Heart right ventricle (tissue), 16 donors: Measurements from ENCODE around the gene ACADM. TPM values are rescaled to one million over a fixed set of nuclear protein-coding genes. Genes with fewer than 3 reads are reported as not detected.
A peak's percentile ranks its signal among the peaks of the same experiment; 100 is the strongest.
"Not testable (repeated sequence)": the region's sequence is repeated elsewhere in the genome, so short reads cannot be mapped to it uniquely, and the experiment has no call there.

ENCODE experiments used
- ATAC-seq, 8 donors: fragments of 200-7000 bp; cut with Tn5 transposase; one replicate each; pipeline ENCODE4 v1.9.1; 2020; ENCODE audit warnings: mild to moderate bottlenecking in 8 of 8, moderate library complexity in 8 of 8, moderate number of reproducible peaks in 1 of 8
- DNase-seq, 2 donors: peaks; one replicate each; pipeline ENCODE4 v3.0.0-alpha.2; 2020
- H3K27ac ChIP-seq, 10 donors: fragments of 200-600 bp; sonication (generic) in 2 of 10; one replicate each; pipeline versions ENCODE4 v1.5.0 to v1.8.0; 2020 to 2022; ENCODE audit warnings: mild to moderate bottlenecking in 3 of 10
- H3K27me3 ChIP-seq, 7 donors: fragments of 200-600 bp; one replicate each; pipeline ENCODE4 v1.8.0; 2021 to 2022; ENCODE audit warnings: mild to moderate bottlenecking in 2 of 7
- H3K36me3 ChIP-seq, 9 donors: fragments of 200-600 bp; sonication (generic) in 1 of 9; one replicate each; pipeline versions ENCODE4 v1.5.0 to v1.8.0; 2020 to 2022; ENCODE audit warnings: mild to moderate bottlenecking in 2 of 9
- H3K4me1 ChIP-seq, 9 donors: fragments of 200-600 bp; sonication (generic) in 1 of 9; one replicate each; pipeline versions ENCODE4 v1.5.0 to v1.8.0; 2020 to 2022; ENCODE audit warnings: mild to moderate bottlenecking in 4 of 9
- H3K4me3 ChIP-seq, 10 donors: fragments of 200-600 bp; sonication (generic) in 2 of 10; one replicate each; pipeline versions ENCODE4 v1.5.0 to v1.8.0; 2020 to 2022; ENCODE audit warnings: mild to moderate bottlenecking in 7 of 10, moderate library complexity in 2 of 10
- H3K9me3 ChIP-seq, 11 donors: fragments of 200-600 bp in 10 of 11; sonication (generic) in 2 of 11; one replicate each; pipeline versions ENCODE4 v1.5.0 to v1.8.0; 2013 to 2022; ENCODE audit warnings: mild to moderate bottlenecking in 2 of 11, control low read depth in 1 of 11, moderate library complexity in 1 of 11
- WGBS, 2 donors: extraction: QIAGEN DNeasy Blood & Tissue Kit; methylation state at CpG; one replicate each; pipeline ENCODE4 v1.1.7; 2013; ENCODE audit warnings: inconsistent platforms in 1 of 2; 5-methylcytosine and 5-hydroxymethylcytosine counted together
- intact Hi-C, 10 donors: fragments of 100-400 bp; cut with DNase I; formaldehyde crosslinking; loops; one replicate each; pipeline versions ENCODE4 v1.11.1 to v1.14.2; 2022
- long read RNA-seq, 3 donors: library from polyadenylated mRNA; unstranded; transcript quantifications; one replicate each; pipeline ENCODE4 v2.0.0, GENCODE V29; 2020 to 2021
- polyA plus RNA-seq, 2 donors: library from polyadenylated mRNA; stranded (reverse); fragments of 200-250 nt; gene quantifications; one replicate each; pipeline ENCODE4 v1.2.3, GENCODE V29; 2013
- total RNA-seq, 10 donors: library from RNA; stranded (reverse); fragmentation: NEBNext Ultra II Directional in 3 of 10; extraction: Animal tissue kit (Norgen Biotek cat#: 25700) in 3 of 10; gene quantifications; one replicate each; pipeline versions ENCODE4 v1.2.1 to v1.2.4, GENCODE V29; 2021 to 2023
- TF ChIP-seq, protein P1 (sequence below), 9 donors: fragments of 200-600 bp; sonication (generic) in 2 of 9; IDR thresholded peaks; one replicate each; pipeline versions ENCODE4 v1.5.0 to v1.8.0; 2021 to 2022; ENCODE audit warnings: antibody characterized with exemption in 9 of 9, mild to moderate bottlenecking in 5 of 9, moderate library complexity in 1 of 9
- donor health status: Arrhythmogenic right ventricular cardiomyopathy.
- donor health status: ischemic (EF 13 %, LVEDD 7.1; RV severe dilation, severe dysfunction).
- donor health status: healthy with polysubstance abuse.
- donor health status: DM: no; HTN: yes; CAD: no.
- donor health status: DM: no; HTN: no; CAD: no.
- donor health status: ischemic (EF 25% LVEDD 6.9; RV normal size, moderate dysfunction).
- donor health status: ischemic (EF 25% LVEDD 5.7; RV mildly dilated, moderate dysfunction).
- donor health status: healthy.
- donor health status: DM: yes; HTN: yes; CAD: no.
- donor health status: Ischemic cardiomyopathy.
- donor health status: ischemic (EF 35%, LVEDD 5.7; RV mildly dilated, moderate dysfunction).
- donor health status: nonischemic (EF 11% LVEDD 7.7; RV severe dilation, severe dysfunction).
- donor health status: DM: yes; HTN: yes; CAD: no.
- donor health status: PGD.
- donor health status: ischemic (EF 29% LVEDD 5.4; RV normal size, mild dysfunction).
- donor health status: nonischemic (EF 23%, LVEDD 6.1; RV moderate dilation, normal function).

The ACADM gene
- 100 to 1,000 TPM; 174 to 425 (median 360) TPM for total RNA-seq
- polyA plus RNA-seq, result 10 to 100 TPM; 39.3 to 50.4 TPM
- long read RNA-seq, donor 1, transcript ACADM-202 (12 exons, 2,619 nt), result major isoform, 219 of 244 reads
- long read RNA-seq, donor 1, partial matches to known transcripts, result 9 of 244 reads
- long read RNA-seq, donor 1, other reads (novel, unspliced or antisense), result 13 of 244 reads
- long read RNA-seq, donor 2, transcript ACADM-218 (11 exons, 2,535 nt), result minor isoform, 5 of 449 reads
- long read RNA-seq, donor 2, transcript ACADM-202 (12 exons, 2,619 nt), result major isoform, 403 of 449 reads
- long read RNA-seq, donor 2, partial matches to known transcripts, result 21 of 449 reads
- long read RNA-seq, donor 2, other reads (novel, unspliced or antisense), result 17 of 449 reads
- long read RNA-seq, donor 3, transcript ACADM-202 (12 exons, 2,619 nt), result major isoform, 1,105 of 1,321 reads
- long read RNA-seq, donor 3, transcript ACADM-218 (11 exons, 2,535 nt), result minor isoform, 15 of 1,321 reads
- long read RNA-seq, donor 3, transcript ACADM-203 (12 exons, 1,332 nt), result minor isoform, 11 of 1,321 reads
- long read RNA-seq, donor 3, partial matches to known transcripts, result 123 of 1,321 reads
- long read RNA-seq, donor 3, other reads (novel, unspliced or antisense), result 66 of 1,321 reads

GRCh38 chr1:75724472-75725022 lies at the start of gene ACADM:
Gene ACADM, plus strand, starts transcription at chr1:75724709. Its CDS starts 79 bp downstream, at chr1:75724788.
- Histone ChIP-seq H3K27me3 (no peaks in the 10 kb centered on the region), H3K27ac (peak within 1 kb of the TSS; percentile 80 to 96 (median 92)), H3K36me3 (no peaks in the 10 kb centered on the region), H3K4me1 (peaks cover 0 to 35% (median 28%) of the 10 kb centered on the region in 9 donors), H3K9me3 (no peaks in the 10 kb centered on the region), H3K4me3 (peak within 1 kb of the TSS; percentile 66 to 93 (median 72))
- peak; percentile 90 to 92 for DNase-seq
- WGBS, 2 donors, result 0% methylated on average over 48 of the region's 48 CpGs
- intact Hi-C loops, result loop anchor here in 7 of 10 donors (2.0 to 10.0 kb wide), 3 partner anchors 60 to 63 kb away; partner anchors contain the start of gene RABGGTB (in 7 of the 7)
- ATAC-seq, result peak; percentile 98 to 100 (median 99)
- TF ChIP-seq, protein P1, sequence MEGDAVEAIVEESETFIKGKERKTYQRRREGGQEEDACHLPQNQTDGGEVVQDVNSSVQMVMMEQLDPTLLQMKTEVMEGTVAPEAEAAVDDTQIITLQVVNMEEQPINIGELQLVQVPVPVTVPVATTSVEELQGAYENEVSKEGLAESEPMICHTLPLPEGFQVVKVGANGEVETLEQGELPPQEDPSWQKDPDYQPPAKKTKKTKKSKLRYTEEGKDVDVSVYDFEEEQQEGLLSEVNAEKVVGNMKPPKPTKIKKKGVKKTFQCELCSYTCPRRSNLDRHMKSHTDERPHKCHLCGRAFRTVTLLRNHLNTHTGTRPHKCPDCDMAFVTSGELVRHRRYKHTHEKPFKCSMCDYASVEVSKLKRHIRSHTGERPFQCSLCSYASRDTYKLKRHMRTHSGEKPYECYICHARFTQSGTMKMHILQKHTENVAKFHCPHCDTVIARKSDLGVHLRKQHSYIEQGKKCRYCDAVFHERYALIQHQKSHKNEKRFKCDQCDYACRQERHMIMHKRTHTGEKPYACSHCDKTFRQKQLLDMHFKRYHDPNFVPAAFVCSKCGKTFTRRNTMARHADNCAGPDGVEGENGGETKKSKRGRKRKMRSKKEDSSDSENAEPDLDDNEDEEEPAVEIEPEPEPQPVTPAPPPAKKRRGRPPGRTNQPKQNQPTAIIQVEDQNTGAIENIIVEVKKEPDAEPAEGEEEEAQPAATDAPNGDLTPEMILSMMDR (IDR thresholded peaks at IDR 0.05), result no peak

DNA sequence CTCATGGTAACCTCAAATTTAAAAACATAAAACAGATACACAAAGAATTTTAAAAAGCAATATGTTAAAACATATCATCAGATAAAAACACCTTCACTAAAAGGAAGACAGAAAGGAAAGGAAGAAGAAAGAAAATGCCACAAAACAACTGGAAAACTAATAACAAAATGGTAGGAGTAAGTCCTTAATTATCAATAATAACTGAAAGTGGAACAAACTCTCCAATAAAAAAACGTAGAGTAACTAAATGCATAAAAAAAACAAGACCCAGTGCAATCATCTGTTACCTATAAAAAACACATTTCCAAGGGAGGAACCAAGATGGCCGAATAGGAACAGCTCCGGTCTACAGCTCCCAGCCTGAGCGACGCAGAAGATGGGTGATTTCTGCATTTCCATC lies 47.1 kb upstream of the ACADM start:
- Histone ChIP-seq H3K27ac (no peak overlapping the region), H3K9me3 (no peaks in the 10 kb centered on the region), H3K4me1 (no peaks in the 10 kb centered on the region), H3K27me3 (no peaks in the 10 kb centered on the region), H3K36me3 (no peaks in the 10 kb centered on the region), H3K4me3 (no peak overlapping the region)
- intact Hi-C loops, result no loop called here
- DNase-seq (no peak), ATAC-seq (no peak)
- WGBS, 2 donors, result 84 to 90% methylated on average over 5 of the region's 5 CpGs
- TF ChIP-seq, protein P1 (IDR thresholded peaks at IDR 0.05), result no peak

- H3K4me1 ChIP-seq, intact Hi-C loops, H3K4me3 ChIP-seq, ATAC-seq, H3K36me3 ChIP-seq, H3K27ac ChIP-seq, H3K9me3 ChIP-seq, DNase-seq, H3K27me3 ChIP-seq: not testable (repeated sequence)
- WGBS, 2 donors, result 66 to 67% methylated on average over 10 of the region's 10 CpGs
These were observed 46.5 kb upstream of the ACADM start for GRCh38 chr1:75677964-75678363.

- intact Hi-C loops, result no loop called here
- TF ChIP-seq, protein P1 (IDR thresholded peaks at IDR 0.05), result no peak
These were observed 34.0 kb upstream of the ACADM start for GRCh38 chr1:75690547-75690946.

More at GRCh38 chr1:75690547-75690946, 34.0 kb upstream of the ACADM start:
- ATAC-seq (no peak), DNase-seq (no peak)
- Histone ChIP-seq H3K27ac (no peak overlapping the region), H3K9me3 (no peaks in the 10 kb centered on the region), H3K36me3 (no peaks in the 10 kb centered on the region), H3K27me3 (no peaks in the 10 kb centered on the region), H3K4me3 (no peak overlapping the region), H3K4me1 (no peaks in the 10 kb centered on the region)
